ENCODE measurements around the gene RASGRP2.
A peak's percentile ranks its signal among the peaks of the same experiment; 100 is the strongest.

The RASGRP2 gene

GRCh38 chr11:64787526-64788320 is 43.8 kb upstream of the RASGRP2 start:
- TF ChIP-seq POLR2A (IDR thresholded peaks at IDR 0.05; ENCODE audit: low read depth, low read length) = no peak
- no peak for TF ChIP-seq PAX5 (IDR thresholded peaks at IDR 0.05; ENCODE audit: insufficient read depth, low read length, severe bottlenecking)
- no peak for TF ChIP-seq POLR2AphosphoS5 (IDR thresholded peaks at IDR 0.05; ENCODE audit: low read depth, low read length)
- no peak for TF ChIP-seq SPI1 (IDR thresholded peaks at IDR 0.05; ENCODE audit: low read depth, low read length)
- TF ChIP-seq TAF1 (IDR thresholded peaks at IDR 0.05; ENCODE audit: low read depth, low read length) = no peak
- DNase-seq (ENCODE audit: insufficient read length, low spot score) = peak; percentile 74
- peak; percentile 65 for FAIRE-seq

- DNase-seq (ENCODE audit: insufficient read length, low spot score) (no peak), FAIRE-seq (no peak)
- no peak for TF ChIP-seq PAX5 (IDR thresholded peaks at IDR 0.05; ENCODE audit: insufficient read depth, low read length, severe bottlenecking)
- no peak for TF ChIP-seq POLR2AphosphoS5 (IDR thresholded peaks at IDR 0.05; ENCODE audit: low read depth, low read length)
- no peak for TF ChIP-seq POLR2A (IDR thresholded peaks at IDR 0.05; ENCODE audit: low read depth, low read length)
- no peak for TF ChIP-seq POU2F2 (IDR thresholded peaks at IDR 0.05; ENCODE audit: low read depth, low read length)
- TF ChIP-seq TAF1 (IDR thresholded peaks at IDR 0.05; ENCODE audit: low read depth, low read length) = no peak
- no peak for TF ChIP-seq SPI1 (IDR thresholded peaks at IDR 0.05; ENCODE audit: low read depth, low read length)
Measured at GRCh38 chr11:64786308-64786707, 42.4 kb upstream of the RASGRP2 start.

GRCh38 chr11:64784813-64785581 is 41.1 kb upstream of the RASGRP2 start:
- peak; percentile 5 for FAIRE-seq
- TF ChIP-seq POU2F2 (IDR thresholded peaks at IDR 0.05; ENCODE audit: low read depth, low read length) = no peak
- TF ChIP-seq PAX5 (IDR thresholded peaks at IDR 0.05; ENCODE audit: insufficient read depth, low read length, severe bottlenecking) = no peak
- TF ChIP-seq TAF1 (IDR thresholded peaks at IDR 0.05; ENCODE audit: low read depth, low read length) = no peak
- TF ChIP-seq POLR2AphosphoS5 (IDR thresholded peaks at IDR 0.05; ENCODE audit: low read depth, low read length) = no peak
- no peak for TF ChIP-seq SPI1 (IDR thresholded peaks at IDR 0.05; ENCODE audit: low read depth, low read length)
- no peak for TF ChIP-seq POLR2A (IDR thresholded peaks at IDR 0.05; ENCODE audit: low read depth, low read length)
- DNase-seq (ENCODE audit: insufficient read length, low spot score) = no peak

GRCh38 chr11:64778473-64779298 is 34.7 kb upstream of the RASGRP2 start, which contains the start of gene SF1:
Gene SF1 (minus strand): TSS chr11:64778542. CDS start chr11:64778392, 150 bp downstream.
- DNase-seq (ENCODE audit: insufficient read length, low spot score) (peak; percentile 84), FAIRE-seq (peak; percentile 98)
- TF ChIP-seq TAF1 (IDR thresholded peaks at IDR 0.05; ENCODE audit: low read depth, low read length) = peak; percentile 86
- TF ChIP-seq SPI1 (IDR thresholded peaks at IDR 0.05; ENCODE audit: low read depth, low read length) = peak; percentile 90
- TF ChIP-seq POLR2A (IDR thresholded peaks at IDR 0.05; ENCODE audit: low read depth, low read length) = peak; percentile 92
- TF ChIP-seq PAX5 (IDR thresholded peaks at IDR 0.05; ENCODE audit: insufficient read depth, low read length, severe bottlenecking) = no peak
- TF ChIP-seq POLR2AphosphoS5 (IDR thresholded peaks at IDR 0.05; ENCODE audit: low read depth, low read length) = peak; percentile 88
- no peak for TF ChIP-seq POU2F2 (IDR thresholded peaks at IDR 0.05; ENCODE audit: low read depth, low read length)

GRCh38 chr11:64778223-64778472 is 34.2 kb upstream of the RASGRP2 start:
- FAIRE-seq = no peak
- TF ChIP-seq POLR2A (IDR thresholded peaks at IDR 0.05; ENCODE audit: low read depth, low read length) = no peak; the same call in none of the 2 replicates
- TF ChIP-seq POLR2AphosphoS5 (IDR thresholded peaks at IDR 0.05; ENCODE audit: low read depth, low read length) = peak; percentile 70; the same call in 1 of the 2 replicates
- no peak for TF ChIP-seq PAX5 (IDR thresholded peaks at IDR 0.05; ENCODE audit: insufficient read depth, low read length, severe bottlenecking)
- TF ChIP-seq SPI1 (IDR thresholded peaks at IDR 0.05; ENCODE audit: low read depth, low read length) = no peak
- no peak for DNase-seq (ENCODE audit: insufficient read length, low spot score)

- DNase-seq (ENCODE audit: insufficient read length, low spot score) = peak; percentile 79
- TF ChIP-seq POLR2A (IDR thresholded peaks at IDR 0.05; ENCODE audit: low read depth, low read length) = peak; percentile 61
- TF ChIP-seq SPI1 (IDR thresholded peaks at IDR 0.05; ENCODE audit: low read depth, low read length) = no peak
- TF ChIP-seq POLR2AphosphoS5 (IDR thresholded peaks at IDR 0.05; ENCODE audit: low read depth, low read length) = no peak; the same call in 1 of the 2 replicates
- TF ChIP-seq POU2F2 (IDR thresholded peaks at IDR 0.05; ENCODE audit: low read depth, low read length) = no peak
- peak; percentile 86 for FAIRE-seq
Measured at GRCh38 chr11:64777449-64778222, 33.7 kb upstream of the RASGRP2 start.

- DNase-seq (ENCODE audit: insufficient read length, low spot score) = no peak
- peak; percentile 43 for FAIRE-seq
- TF ChIP-seq POLR2A (IDR thresholded peaks at IDR 0.05; ENCODE audit: low read depth, low read length) (no peak), POLR2AphosphoS5 (IDR thresholded peaks at IDR 0.05; ENCODE audit: low read depth, low read length) (no peak), SPI1 (IDR thresholded peaks at IDR 0.05; ENCODE audit: low read depth, low read length) (no peak)
Measured at GRCh38 chr11:64776875-64777274, 32.9 kb upstream of the RASGRP2 start.

- no peak for TF ChIP-seq POLR2AphosphoS5 (IDR thresholded peaks at IDR 0.05; ENCODE audit: low read depth, low read length)
- no peak for TF ChIP-seq SPI1 (IDR thresholded peaks at IDR 0.05; ENCODE audit: low read depth, low read length)
- TF ChIP-seq POU2F2 (IDR thresholded peaks at IDR 0.05; ENCODE audit: low read depth, low read length) = no peak
- no peak for TF ChIP-seq TAF1 (IDR thresholded peaks at IDR 0.05; ENCODE audit: low read depth, low read length)
- TF ChIP-seq POLR2A (IDR thresholded peaks at IDR 0.05; ENCODE audit: low read depth, low read length) = no peak
- TF ChIP-seq PAX5 (IDR thresholded peaks at IDR 0.05; ENCODE audit: insufficient read depth, low read length, severe bottlenecking) = no peak
- DNase-seq (ENCODE audit: insufficient read length, low spot score) (no peak), FAIRE-seq (no peak)
Measured at GRCh38 chr11:64776425-64776824, 32.5 kb upstream of the RASGRP2 start.
